Measurements from ENCODE around the gene GGCT. TPM values are rescaled to one million over a fixed set of nuclear protein-coding genes. Genes with fewer than 3 reads are reported as not detected.

Gene GGCT
- total RNA-seq, 3 donors from 2014 or later = 29.9 to 50.2 (median 32.8) TPM

- intact Hi-C loops (cut with DNase I, micrococcal nuclease) = no loop called here
- ATAC-seq = no peak
- Histone ChIP-seq H3K4me1 (ENCODE audit: low read depth) (peaks cover 26% of the 10 kb centered on the region), H3K4me3 (no peak overlapping the region), H3K9me3 (no peaks in the 10 kb centered on the region), H3K36me3 (ENCODE audit: low read depth) (no peaks in the 10 kb centered on the region)
- no peak for TF ChIP-seq CTCF (IDR thresholded peaks at IDR 0.05)
- no peak for DNase-seq
Measured at GRCh38 chr7:30475580-30475979, 29.0 kb downstream of the GGCT start.

GRCh38 chr7:30474893-30475292, 29.7 kb downstream of the GGCT start:
- H3K9me3 ChIP-seq = no peaks in the 10 kb centered on the region
- ATAC-seq (no peak), DNase-seq (no peak)
- H3K4me1 ChIP-seq (ENCODE audit: low read depth) = peaks cover 31% of the 10 kb centered on the region
- intact Hi-C loops (cut with DNase I, micrococcal nuclease) = no loop called here
- no peak overlapping the region for H3K4me3 ChIP-seq
- no peak for TF ChIP-seq CTCF (IDR thresholded peaks at IDR 0.05)
- no peaks in the 10 kb centered on the region for H3K36me3 ChIP-seq (ENCODE audit: low read depth)

GRCh38 chr7:30474485-30474884, 30.1 kb downstream of the GGCT start:
- Histone ChIP-seq H3K4me3 (no peak overlapping the region), H3K36me3 (ENCODE audit: low read depth) (no peaks in the 10 kb centered on the region), H3K4me1 (ENCODE audit: low read depth) (peaks cover 34% of the 10 kb centered on the region), H3K9me3 (no peaks in the 10 kb centered on the region)
- intact Hi-C loops (cut with DNase I, micrococcal nuclease) = no loop called here
- no peak for TF ChIP-seq CTCF (IDR thresholded peaks at IDR 0.05)
- DNase-seq (no peak), ATAC-seq (no peak)

GRCh38 chr7:30473903-30474302, 30.7 kb downstream of the GGCT start:
- DNase-seq (no peak), ATAC-seq (no peak)
- H3K4me3 ChIP-seq = no peak overlapping the region
- no peaks in the 10 kb centered on the region for H3K36me3 ChIP-seq (ENCODE audit: low read depth)
- H3K9me3 ChIP-seq = no peaks in the 10 kb centered on the region
- peaks cover 35% of the 10 kb centered on the region for H3K4me1 ChIP-seq (ENCODE audit: low read depth)
- intact Hi-C loops (cut with DNase I, micrococcal nuclease) = no loop called here
- TF ChIP-seq CTCF (IDR thresholded peaks at IDR 0.05) = no peak

GRCh38 chr7:30472784-30473775, 31.5 kb downstream of the GGCT start:
- TF ChIP-seq CTCF (IDR thresholded peaks at IDR 0.05) = no peak
- DNase-seq (no peak), ATAC-seq (no peak)
- H3K36me3 ChIP-seq (ENCODE audit: low read depth) = no peaks in the 10 kb centered on the region
- intact Hi-C loops (cut with DNase I, micrococcal nuclease) = no loop called here
- no peak overlapping the region for H3K4me3 ChIP-seq
- no peaks in the 10 kb centered on the region for H3K9me3 ChIP-seq
- H3K4me1 ChIP-seq (ENCODE audit: low read depth) = peaks cover 38% of the 10 kb centered on the region

Measured in mucosa of descending colon (tissue), 3 donors.